Daoy (cell line): ENCODE data around the gene PPP2R3A. TPM values are rescaled to one million over a fixed set of nuclear protein-coding genes. Genes with fewer than 3 reads are reported as not detected.
"Not testable (repeated sequence)": the region's sequence is repeated elsewhere in the genome, so short reads cannot be mapped to it uniquely, and the experiment has no call there.

ENCODE experiments used
- DNase-seq: peaks from one replicate; pipeline ENCODE4 v3.0.0-alpha.2; 2015; ENCODE audit warnings: low read depth
- total RNA-seq: library from RNA; depleted of rRNA; stranded (reverse); fragments of >200 nt; shearing (Covaris generic); gene quantifications from 2 replicates; pipeline ENCODE4 v1.2.3, GENCODE V29; 2014

PPP2R3A gene
- total RNA-seq, 1 experiment from 2014 or later: 6.5 TPM

DNA sequence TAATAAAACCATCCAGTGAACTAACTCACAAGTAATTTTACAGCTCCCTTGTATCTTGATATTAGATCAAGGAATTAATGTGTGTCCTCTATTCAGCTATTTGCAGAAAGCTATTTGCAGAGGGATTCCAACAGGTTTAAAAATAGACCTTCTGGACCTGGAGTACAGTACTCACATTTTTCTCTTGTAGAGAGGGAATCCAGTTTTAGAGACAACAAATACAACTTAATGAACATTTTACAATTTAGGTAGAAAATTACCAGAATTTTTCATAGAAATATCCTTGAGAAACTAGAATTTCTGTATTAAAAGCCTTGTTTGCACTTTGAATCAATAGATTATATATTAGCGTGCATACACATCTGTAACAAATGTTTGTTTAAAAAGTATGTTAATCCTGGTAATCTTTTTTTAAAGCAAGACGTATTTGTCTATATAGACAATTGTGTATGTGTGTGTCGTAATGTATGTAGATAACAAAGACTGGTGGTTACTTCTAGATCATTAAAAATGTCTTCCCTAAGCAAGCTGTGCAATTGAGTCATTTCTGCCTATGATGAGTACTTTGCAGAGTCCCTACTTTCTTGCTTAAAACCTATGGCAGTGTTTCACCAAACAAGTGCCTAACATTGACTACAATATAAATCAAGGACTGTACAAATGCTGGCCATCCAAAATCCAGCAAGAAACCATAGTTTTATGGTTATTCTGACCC lies 57.9 kb downstream of the PPP2R3A start:
- no peak for DNase-seq

GRCh38 chr3:136036306-136036705 lies 70.8 kb downstream of the PPP2R3A start:
- DNase-seq: no peak

GRCh38 chr3:136038668-136039067 lies 73.1 kb downstream of the PPP2R3A start:
- DNase-seq: no peak

- peak; percentile 29 for DNase-seq
Measured at GRCh38 chr3:136042608-136043221, 77.2 kb downstream of the PPP2R3A start.

GRCh38 chr3:136044980-136045745 lies 79.6 kb downstream of the PPP2R3A start:
- DNase-seq: no peak

DNA sequence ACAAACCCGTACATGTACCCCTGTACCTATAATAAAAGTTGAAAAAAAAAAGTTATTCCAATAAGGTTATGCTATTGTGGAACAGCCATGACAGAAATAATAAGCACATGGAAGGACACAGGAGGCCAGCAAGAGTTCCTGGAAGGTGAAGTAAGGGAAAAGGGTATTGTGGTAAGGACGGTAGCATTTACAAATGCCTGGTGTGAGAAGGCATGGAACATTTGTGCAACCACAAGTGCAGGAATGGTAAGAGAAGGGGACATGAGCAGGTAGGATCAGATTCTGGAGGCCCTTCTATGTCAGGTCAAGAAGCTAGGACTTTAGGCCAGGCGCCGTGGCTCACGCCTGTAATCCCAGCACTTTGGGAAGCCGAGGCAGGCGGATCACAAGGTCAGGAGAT lies 82.5 kb downstream of the PPP2R3A start:
- DNase-seq: no peak

DNA sequence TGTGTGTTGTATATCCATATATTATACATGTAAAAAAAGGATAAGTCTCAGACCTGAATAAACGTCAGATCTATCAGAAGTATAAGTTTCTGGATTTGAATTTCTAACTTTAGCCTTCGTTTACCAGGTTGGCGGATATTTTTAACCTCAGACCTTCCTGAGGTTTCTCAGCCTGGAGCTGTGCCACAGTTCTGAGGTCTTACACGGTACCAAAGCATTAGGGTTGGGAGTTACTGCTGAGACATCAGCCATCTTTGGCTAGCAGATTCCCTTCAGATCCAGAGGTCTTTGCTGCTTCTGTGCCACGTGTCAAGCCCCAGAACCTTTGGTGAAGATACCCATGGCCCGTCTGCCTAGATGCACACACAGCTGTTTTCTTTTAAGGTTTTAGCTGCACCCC lies 84.7 kb downstream of the PPP2R3A start:
- DNase-seq: no peak

DNA sequence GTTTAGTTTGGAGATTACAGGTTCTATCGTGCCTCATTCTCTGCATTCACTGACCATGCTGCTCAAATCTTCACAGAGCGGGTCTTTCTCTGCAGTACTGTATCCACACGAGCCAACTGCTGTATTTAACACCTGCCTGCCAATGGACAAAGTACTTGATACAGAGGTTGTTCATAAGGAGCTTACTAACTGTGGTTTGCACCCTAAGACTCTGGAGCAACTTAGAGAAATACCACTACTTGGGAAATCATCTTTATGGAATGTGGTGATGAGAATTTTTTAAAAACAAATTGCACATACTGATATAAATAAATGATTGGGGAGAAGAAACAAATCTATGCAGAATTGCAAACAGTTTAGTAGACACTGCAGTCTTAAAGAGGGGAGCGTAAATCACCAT lies 90.0 kb downstream of the PPP2R3A start:
- no peak for DNase-seq

- DNase-seq: no peak
Measured at GRCh38 chr3:136067211-136067610, 101.7 kb downstream of the PPP2R3A start.

- no peak for DNase-seq
Measured at GRCh38 chr3:136068708-136069107, 103.2 kb downstream of the PPP2R3A start.

- no peak for DNase-seq
Measured at GRCh38 chr3:136069933-136070332, 104.4 kb downstream of the PPP2R3A start.

GRCh38 chr3:136070334-136070733 lies 104.8 kb downstream of the PPP2R3A start:
- peak; percentile 79 for DNase-seq

DNA sequence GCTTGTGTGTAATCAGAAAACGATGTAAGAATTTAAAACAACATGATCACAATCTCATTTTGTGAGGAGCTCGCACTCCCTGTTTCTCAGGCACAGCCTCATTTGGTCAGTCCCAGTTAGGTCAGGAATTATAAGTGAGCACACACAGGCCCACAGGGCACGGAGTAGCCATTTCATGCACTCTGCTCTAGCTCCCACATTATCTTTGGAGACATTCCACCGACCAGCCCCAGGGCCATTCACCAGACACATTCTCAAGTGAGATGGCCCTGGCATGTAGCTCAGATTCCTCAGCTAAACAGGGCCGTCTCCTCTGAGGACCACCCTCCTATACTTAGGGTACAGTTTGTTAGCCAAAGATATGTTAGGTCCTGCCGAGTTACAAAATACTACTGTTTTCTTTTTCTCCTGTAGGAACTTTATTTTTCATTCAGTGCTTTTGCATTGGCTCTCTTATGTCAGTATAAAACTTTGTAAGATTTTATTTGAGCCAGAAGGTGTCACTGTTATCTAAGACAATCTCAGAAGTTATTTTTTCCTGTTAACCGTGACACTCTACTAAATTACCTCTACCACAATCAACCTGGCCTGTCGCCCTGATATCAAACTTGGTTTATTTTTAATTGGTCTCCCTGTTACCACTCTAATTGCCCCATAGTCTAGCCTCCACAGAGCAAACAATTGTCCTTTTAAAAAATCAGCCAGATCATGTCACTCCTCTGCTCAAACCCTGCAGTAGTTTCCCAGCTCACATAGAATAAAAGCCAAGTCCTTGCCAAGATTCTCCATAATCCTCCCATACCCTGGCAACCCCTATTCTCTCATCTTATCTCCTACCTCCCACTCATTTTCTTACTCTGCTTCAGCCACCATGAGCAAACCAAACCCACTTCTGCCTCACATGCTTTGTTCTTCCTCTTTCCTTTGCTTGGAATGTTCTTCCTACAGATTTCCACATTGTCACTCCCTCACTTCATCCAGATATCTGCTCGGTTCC lies 105.7 kb downstream of the PPP2R3A start:
- DNase-seq: peak; percentile 53

DNA sequence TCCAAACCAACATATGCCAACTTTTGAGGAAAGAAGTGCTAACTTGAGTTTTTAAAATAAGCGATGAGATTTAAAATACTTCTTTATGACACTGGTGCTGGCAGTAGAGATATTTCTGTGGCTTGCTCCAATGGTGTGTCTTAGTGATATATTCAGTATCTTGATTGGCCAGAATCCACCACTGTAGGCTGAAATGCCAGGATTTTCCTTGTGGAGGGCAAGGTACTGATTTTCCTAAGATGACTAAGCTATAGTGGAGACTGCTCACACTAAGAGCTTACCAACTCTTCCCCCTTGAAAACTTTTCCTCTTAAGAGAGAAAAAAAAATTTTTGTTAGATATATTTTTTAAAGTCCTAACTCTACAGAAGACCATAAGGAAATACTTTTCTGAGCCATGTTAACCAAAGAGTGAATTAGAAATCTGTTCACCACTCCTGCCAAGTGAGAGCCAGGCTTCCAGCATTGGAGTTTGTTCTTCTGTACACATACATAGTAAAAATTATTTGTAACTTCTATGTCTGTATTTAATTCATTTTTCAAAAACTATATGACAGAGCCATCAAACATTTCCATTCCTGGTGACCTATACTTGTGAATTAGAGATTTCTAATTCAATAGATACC lies 109.1 kb downstream of the PPP2R3A start:
- no peak for DNase-seq

DNA sequence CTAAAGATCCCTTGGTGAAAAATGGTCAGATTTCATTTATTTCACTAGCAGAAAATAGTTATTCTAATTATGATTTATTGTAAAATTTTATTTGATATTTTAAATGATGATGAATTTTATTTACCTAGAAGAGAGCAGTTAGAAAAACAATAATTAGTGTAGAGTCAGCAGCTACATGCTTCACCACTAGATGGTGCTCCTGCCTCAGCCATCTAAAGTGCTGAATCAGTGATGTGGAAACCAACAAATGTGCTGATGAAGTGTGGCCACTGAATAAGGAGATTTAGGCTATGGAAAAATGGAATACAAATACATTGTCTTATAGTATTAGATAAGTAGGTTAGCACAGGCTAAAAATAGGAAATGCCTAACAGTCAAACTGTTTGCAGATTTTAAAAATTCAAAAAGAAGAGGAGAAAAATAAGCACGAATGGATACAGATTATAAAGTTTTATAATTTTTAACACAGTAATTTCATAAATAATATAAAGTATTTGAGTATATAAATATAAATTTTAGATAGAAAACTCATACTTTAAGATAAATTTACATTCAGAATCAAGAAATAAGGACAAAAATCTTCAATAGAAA lies 109.8 kb downstream of the PPP2R3A start:
- DNase-seq: peak; percentile 73

- no peak for DNase-seq
Measured at GRCh38 chr3:136075811-136076210, 110.3 kb downstream of the PPP2R3A start.

GRCh38 chr3:136078421-136079364 lies 113.2 kb downstream of the PPP2R3A start:
- no peak for DNase-seq

DNA sequence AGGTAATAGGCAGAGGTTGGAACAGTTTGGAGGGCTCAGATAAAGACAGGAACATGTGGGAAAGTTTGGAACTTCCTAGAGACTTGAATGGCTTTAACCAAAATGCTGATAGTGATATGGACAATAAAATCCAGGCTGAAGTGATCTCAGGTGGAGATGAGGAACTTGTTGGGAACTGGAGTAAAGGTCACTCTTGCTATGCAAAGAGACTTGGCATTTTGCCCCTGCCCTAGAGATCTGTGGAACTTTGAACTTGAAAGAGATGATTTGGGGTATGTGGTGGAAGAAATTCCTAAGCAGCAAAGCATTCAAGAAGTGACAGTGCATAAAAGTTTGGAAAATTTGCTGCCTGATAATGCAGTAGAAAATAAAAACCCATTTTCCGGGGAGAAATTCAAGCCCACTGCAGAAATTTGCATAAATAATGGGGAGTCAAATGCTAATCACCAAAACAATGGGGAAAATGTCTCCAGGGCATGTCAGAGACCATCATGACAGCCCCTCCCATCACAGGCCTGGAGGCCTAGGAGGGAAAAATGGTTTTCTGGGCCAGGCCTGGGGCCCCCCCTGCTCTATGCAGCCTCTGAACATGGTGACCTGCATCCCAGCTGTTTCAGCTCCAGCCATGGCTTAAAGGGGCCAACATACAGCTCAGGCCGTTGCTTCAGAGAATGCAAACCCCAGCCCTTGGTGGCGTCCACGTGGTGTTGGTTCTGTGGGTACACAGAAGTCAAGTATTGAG lies 118.3 kb downstream of the PPP2R3A start:
- DNase-seq: not testable (repeated sequence)

GRCh38 chr3:136085067-136085466 lies 119.5 kb downstream of the PPP2R3A start:
- not testable (repeated sequence) for DNase-seq
